Activated CD4-positive, alpha-beta memory T cell treated with anti-CD3 and anti-CD28 coated beads, Interleukin-2, amount 10 ng/mL, durations not matched to agents 7 days and 5 days (primary cell): ENCODE data around the gene E2F4. TPM values are rescaled to one million over a fixed set of nuclear protein-coding genes. Genes with fewer than 3 reads are reported as not detected.

Source experiments
- CTCF ChIA-PET: fragments of 350-600 bp; sonication (Branson Sonifier 250); formaldehyde crosslinking; loops from one replicate; lab custom pipeline; 2021; ENCODE audit warnings: antibody characterized with exemption, inconsistent platforms; lab: Charles Lee
- POLR2A ChIA-PET: fragments of 350-600 bp; sonication (Branson Sonifier 250); formaldehyde crosslinking; loops from one replicate; lab custom pipeline; 2021; ENCODE audit warnings: antibody characterized with exemption; lab: Charles Lee
- DNase-seq: peaks from one replicate; pipeline ENCODE4 v3.0.0-alpha.2; 2020
- H3K27ac Mint-ChIP-seq: one replicate; pipeline ENCODE4 v1.8.0; 2021; ENCODE audit warnings: mild to moderate bottlenecking, mixed read lengths
- H3K27me3 Mint-ChIP-seq: one replicate; pipeline ENCODE4 v1.8.0; 2021; ENCODE audit warnings: mixed read lengths
- H3K36me3 Mint-ChIP-seq: one replicate; pipeline ENCODE4 v1.8.0; 2021; ENCODE audit warnings: low read depth, mixed read lengths
- H3K4me1 Mint-ChIP-seq: one replicate; pipeline ENCODE4 v1.8.0; 2021; ENCODE audit warnings: mixed read lengths
- H3K4me3 Mint-ChIP-seq: one replicate; pipeline ENCODE4 v1.8.0; 2021; ENCODE audit warnings: mild to moderate bottlenecking, mixed read lengths
- H3K9me3 Mint-ChIP-seq: one replicate; pipeline ENCODE4 v1.8.0; 2021; ENCODE audit warnings: mixed read lengths
- total RNA-seq, 2 experiments: library from RNA; stranded (reverse); gene quantifications; one replicate each; pipeline ENCODE4 v1.2.3, GENCODE V29; 2021

Gene E2F4
- total RNA-seq, 2 experiments from 2014 or later: 127 to 131 TPM

DNA sequence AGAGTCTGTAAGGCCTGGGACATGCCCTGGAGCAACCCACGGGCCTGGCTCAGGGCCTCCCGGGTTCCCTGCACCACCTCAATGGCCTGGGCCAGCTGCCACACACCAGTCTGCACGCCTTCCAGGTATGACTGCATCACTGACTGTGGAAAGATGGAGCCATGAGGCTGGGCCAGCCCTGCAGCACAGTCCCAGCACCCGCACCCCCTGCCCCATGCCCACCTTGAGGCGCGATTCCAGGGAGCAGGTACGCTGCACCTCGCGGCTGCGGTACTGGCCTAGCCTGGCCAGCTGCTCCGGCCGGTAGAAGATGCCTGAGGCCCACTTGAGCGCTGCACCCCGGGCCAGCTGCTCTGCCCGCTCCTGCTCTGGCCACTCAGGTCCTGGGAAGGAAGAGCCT lies 3.2 kb upstream of the E2F4 start:
- Mint-ChIP-seq H3K36me3 (peaks cover 11% of the 10 kb centered on the region), H3K9me3 (no peaks in the 10 kb centered on the region), H3K4me3 (no peak overlapping the region), H3K27ac (no peak overlapping the region), H3K4me1 (peaks cover 39% of the 10 kb centered on the region), H3K27me3 (peaks cover 8% of the 10 kb centered on the region)
- ChIA-PET CTCF (interaction anchor here (0.7 kb wide), 2 partner anchors 9 to 34 kb away, joined by 3 read pairs; no protein-coding TSS in a partner anchor), POLR2A (interaction anchor here (1.1 kb wide), 1 partner anchor 175 kb away, joined by 3 read pairs; no protein-coding TSS in a partner anchor)
- no peak for DNase-seq

DNA sequence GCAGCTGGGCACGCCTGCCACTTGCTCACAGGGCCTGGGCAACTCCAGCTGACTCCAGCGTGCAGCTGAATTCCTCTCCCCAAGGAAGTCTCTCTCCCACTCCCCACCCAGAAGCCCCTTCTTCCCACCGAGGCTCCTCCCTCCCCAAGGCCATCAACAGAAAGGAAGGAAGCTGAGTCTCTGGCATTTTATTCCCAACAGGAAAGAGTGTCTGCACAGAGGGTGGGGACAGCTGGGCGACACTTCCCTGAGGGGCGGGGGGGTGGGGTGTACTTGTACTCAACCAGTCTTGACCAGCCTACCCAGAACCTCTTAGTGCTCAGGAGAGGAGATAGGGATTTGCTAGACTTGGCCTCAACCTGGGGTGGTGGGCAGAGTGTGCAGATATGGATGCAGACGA lies 1.9 kb upstream of the E2F4 start, which contains the start of gene EXOC3L1:
Gene EXOC3L1, minus strand, starts transcription at position 96 of the 400 bp plus-strand sequence. CDS start 460 bp downstream, outside the sequence.
- Mint-ChIP-seq H3K4me1 (peaks cover 41% of the 10 kb centered on the region), H3K27ac (no peak within 1 kb of the TSS), H3K27me3 (peaks cover 8% of the 10 kb centered on the region), H3K4me3 (no peak within 1 kb of the TSS), H3K9me3 (no peaks in the 10 kb centered on the region), H3K36me3 (peaks cover 24% of the 10 kb centered on the region)
- POLR2A ChIA-PET: no interaction called here
- CTCF ChIA-PET: interaction anchor here (1.1 kb wide), 1 partner anchor 172 kb away, joined by 4 read pairs; no protein-coding TSS in a partner anchor
- no peak for DNase-seq

DNA sequence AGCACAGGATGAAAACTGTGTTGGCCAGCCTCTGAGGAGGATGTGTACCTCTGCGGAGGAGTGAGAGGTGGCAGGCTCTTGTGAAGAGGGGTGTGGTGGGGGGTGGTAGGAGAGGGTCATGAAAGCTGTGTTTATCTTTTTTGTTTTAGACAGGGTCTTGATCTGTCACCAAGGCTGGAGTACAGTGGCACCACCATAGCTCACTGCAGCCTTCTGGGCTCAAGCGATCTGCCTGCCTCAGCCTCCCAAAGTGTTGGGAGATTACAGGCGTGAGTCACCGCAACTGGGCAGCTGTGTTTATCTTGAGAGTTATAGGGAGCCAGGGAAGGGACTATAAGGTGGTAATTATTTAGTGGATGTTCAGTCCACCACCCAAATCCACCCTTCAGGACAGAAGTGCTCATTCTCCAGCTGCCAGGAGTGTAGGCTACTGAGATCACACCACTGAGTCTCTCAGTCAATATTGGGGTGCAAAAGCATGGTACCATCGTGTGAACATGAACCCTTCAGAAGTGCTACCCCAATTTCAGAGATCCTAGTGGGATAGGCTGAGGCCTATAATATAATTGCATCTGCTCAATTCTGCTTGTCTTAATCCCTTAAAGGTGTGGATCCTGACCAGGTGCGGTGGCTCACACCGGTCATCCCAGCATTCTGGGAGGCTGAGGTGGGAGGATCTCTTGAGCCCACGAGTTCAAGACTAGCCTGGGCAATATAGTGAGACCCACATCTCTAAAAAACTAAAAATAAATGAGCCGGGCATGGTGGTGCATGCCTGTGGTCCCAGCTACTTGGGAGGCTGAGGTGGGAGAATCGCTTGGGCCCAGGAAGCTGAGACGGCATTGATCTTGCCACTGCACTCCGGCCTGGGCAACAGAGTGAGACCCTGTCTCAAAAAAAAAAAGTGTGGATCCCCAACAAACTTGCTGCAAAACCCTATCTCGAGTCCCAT lies 1.2 kb upstream of the E2F4 start:
- POLR2A ChIA-PET: no interaction called here

DNA sequence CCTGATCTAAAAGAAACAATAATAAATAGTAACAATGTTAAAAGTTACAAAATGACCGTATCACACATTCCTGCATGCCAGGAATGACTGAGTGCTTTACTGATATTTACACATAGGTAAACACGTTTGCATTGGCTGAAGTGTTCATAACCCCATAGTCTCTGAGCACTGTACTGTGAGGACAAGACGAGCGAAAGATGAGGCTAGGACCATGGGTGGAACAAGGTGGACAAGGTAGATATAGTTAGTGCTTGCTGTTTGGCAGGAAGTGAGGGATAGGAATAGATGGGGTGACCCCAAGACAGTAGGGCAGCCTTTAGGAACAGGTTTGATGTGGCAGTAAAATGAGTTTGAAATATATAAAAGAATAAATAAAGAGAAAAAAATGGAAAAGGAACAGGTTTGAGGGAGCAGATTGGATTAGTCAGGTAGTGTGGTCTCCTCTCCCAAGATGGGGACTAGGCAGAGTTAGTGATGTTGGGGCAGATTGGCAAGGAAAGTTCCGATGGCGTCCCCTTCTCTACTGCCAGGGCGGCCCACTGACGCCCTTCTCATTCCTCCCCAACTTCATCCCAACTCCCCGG lies 452 bp upstream of the E2F4 start:
- Mint-ChIP-seq H3K4me1 (peaks cover 46% of the 10 kb centered on the region), H3K27ac (peak overlapping the region; percentile 72), H3K9me3 (no peaks in the 10 kb centered on the region), H3K4me3 (peak overlapping the region; percentile 86), H3K36me3 (peaks cover 38% of the 10 kb centered on the region), H3K27me3 (no peaks in the 10 kb centered on the region)
- no peak for DNase-seq
- CTCF ChIA-PET: interaction anchor here (0.9 to 1.6 kb wide), 5 partner anchors 28 to 237 kb away, joined by 3 to 5 read pairs (median 4); no protein-coding TSS in a partner anchor
- POLR2A ChIA-PET: interaction anchor here (1.2 to 2.2 kb wide), 5 partner anchors 11 to 40 kb away, joined by 3 to 14 read pairs (median 3); partner anchors contain the start of genes B3GNT9 and TMEM208

More for the DNA sequence above, 1.2 kb upstream of the E2F4 start:
- Mint-ChIP-seq H3K4me1 (peaks cover 41% of the 10 kb centered on the region), H3K27me3 (peaks cover under 1% of the 10 kb centered on the region), H3K4me3 (no peak overlapping the region), H3K9me3 (no peaks in the 10 kb centered on the region), H3K27ac (no peak overlapping the region), H3K36me3 (peaks cover 30% of the 10 kb centered on the region)
- no peak for DNase-seq
- CTCF ChIA-PET: no interaction called here

DNA sequence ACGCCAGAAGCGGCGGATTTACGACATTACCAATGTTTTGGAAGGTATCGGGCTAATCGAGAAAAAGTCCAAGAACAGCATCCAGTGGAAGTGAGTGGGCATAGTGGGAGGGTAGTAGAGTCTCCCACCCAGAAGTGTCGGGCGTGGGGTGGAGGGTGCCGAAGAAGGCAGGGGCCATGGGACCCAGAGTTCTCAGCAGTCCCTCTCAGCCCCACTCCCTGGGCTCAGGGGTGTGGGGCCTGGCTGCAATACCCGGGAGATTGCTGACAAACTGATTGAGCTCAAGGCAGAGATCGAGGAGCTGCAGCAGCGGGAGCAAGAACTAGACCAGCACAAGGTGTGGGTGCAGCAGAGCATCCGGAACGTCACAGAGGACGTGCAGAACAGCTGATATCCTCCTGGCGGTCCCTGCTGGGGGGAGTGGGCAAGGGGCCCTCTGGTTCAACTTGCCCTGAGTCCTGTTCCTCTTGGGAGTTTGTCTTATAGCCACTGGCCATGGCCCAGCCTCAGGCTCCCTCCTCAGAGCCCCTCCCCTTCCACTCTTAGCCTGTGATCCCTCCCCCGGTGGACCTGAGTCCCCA lies 916 bp downstream of the E2F4 start:
- Mint-ChIP-seq H3K36me3 (peaks cover 49% of the 10 kb centered on the region), H3K27me3 (no peaks in the 10 kb centered on the region), H3K27ac (peak overlapping the region; percentile 83), H3K4me1 (peaks cover 50% of the 10 kb centered on the region), H3K4me3 (peak overlapping the region; percentile 86), H3K9me3 (no peaks in the 10 kb centered on the region)
- ChIA-PET POLR2A (interaction anchor here (0.9 to 3.1 kb wide), 18 partner anchors 9 to 218 kb away, joined by 3 to 18 read pairs (median 5); partner anchors contain the start of genes B3GNT9, FBXL8, PHAF1 and TMEM208), CTCF (interaction anchor here (0.9 to 2.2 kb wide), 15 partner anchors 18 to 245 kb away, joined by 3 to 7 read pairs (median 4); partner anchors contain the start of genes FBXL8, TMEM208 and TRADD)
- DNase-seq: peak; percentile 57

DNA sequence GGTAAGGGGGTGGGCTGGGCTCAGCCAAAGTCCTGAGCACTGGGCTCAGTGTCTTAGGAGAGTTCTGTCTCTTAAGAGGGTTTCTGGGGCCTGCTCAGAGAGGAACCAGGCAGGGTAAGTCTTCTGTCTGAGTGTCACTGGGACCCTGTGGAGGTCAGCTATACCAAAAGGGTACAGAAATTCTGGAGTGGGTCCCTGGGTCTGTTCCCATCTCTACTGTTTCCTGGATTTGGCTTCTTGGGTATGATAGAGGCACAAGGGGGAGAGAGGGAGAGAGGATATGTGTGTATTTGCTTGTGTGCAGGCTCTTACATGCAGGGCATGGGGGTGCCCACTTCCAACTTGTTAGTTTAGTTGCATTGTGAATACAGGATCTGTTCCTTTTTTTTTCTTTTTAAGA lies 1.6 kb downstream of the E2F4 start:
- POLR2A ChIA-PET: interaction anchor here (1.0 to 3.1 kb wide), 12 partner anchors 16 to 218 kb away, joined by 4 to 18 read pairs (median 7); partner anchors contain the start of genes FBXL8, TMEM208 and TRADD
- H3K36me3 Mint-ChIP-seq: peaks cover 55% of the 10 kb centered on the region

DNA sequence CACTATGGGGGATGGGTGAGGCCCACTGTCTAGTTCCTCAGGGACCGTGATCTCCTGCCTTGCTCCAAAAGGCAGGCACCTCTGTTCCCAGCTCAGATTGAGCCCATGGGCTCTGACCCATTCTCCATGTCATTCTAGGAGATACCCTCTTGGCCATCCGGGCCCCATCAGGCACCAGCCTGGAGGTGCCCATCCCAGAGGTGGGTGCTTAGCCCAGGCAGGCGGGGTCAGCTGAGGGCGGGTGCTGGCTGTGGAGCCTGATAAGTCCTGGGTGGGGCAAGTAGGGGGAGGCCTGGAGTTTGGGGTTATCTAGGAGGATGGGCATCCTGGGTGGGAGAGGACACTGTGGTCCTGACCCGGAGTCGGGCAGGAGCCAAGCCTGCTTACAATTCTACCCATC lies 2.3 kb downstream of the E2F4 start:
- peak overlapping the region; percentile 83 for H3K27ac Mint-ChIP-seq
- peak overlapping the region; percentile 86 for H3K4me3 Mint-ChIP-seq
- DNase-seq: no peak
- no peaks in the 10 kb centered on the region for H3K9me3 Mint-ChIP-seq
- ChIA-PET POLR2A (interaction anchor here (1.4 to 3.1 kb wide), 3 partner anchors 15 to 34 kb away, joined by 5 to 16 read pairs (median 14); partner anchors contain the start of genes FBXL8, TMEM208 and TRADD), CTCF (interaction anchor here (0.6 to 2.2 kb wide), 4 partner anchors 24 to 108 kb away, joined by 3 to 5 read pairs (median 4); no protein-coding TSS in a partner anchor)
- peaks cover 56% of the 10 kb centered on the region for H3K36me3 Mint-ChIP-seq
- H3K4me1 Mint-ChIP-seq: peaks cover 53% of the 10 kb centered on the region
- no peaks in the 10 kb centered on the region for H3K27me3 Mint-ChIP-seq

More for the DNA sequence above, 1.6 kb downstream of the E2F4 start:
- CTCF ChIA-PET: interaction anchor here (0.6 to 2.2 kb wide), 9 partner anchors 18 to 246 kb away, joined by 3 to 7 read pairs (median 5); partner anchors contain the start of genes FBXL8, TMEM208 and TRADD
- peak overlapping the region; percentile 86 for H3K4me3 Mint-ChIP-seq
- no peaks in the 10 kb centered on the region for H3K27me3 Mint-ChIP-seq
- H3K27ac Mint-ChIP-seq: peak overlapping the region; percentile 83
- no peaks in the 10 kb centered on the region for H3K9me3 Mint-ChIP-seq
- H3K4me1 Mint-ChIP-seq: peaks cover 53% of the 10 kb centered on the region
- DNase-seq: no peak

DNA sequence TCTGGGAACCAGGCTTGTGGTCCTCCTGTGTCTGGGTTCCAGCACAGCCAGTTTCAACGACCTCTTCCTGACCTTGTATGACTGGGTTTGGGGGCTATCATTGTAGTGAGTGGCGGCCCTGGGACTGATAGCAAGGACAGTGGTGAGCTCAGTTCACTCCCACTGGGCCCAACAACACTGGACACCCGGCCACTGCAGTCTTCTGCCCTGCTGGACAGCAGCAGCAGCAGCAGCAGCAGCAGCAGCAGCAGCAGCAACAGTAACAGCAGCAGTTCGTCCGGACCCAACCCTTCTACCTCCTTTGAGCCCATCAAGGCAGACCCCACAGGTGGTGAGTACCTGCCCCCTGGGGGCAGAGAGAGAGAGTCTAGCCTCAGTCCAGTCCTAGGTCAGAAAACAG lies 3.7 kb downstream of the E2F4 start:
- POLR2A ChIA-PET: interaction anchor here (1.2 kb wide), 1 partner anchor 35 kb away, joined by 3 read pairs; no protein-coding TSS in a partner anchor
- Mint-ChIP-seq H3K27ac (peak overlapping the region; percentile 21), H3K9me3 (no peaks in the 10 kb centered on the region), H3K27me3 (no peaks in the 10 kb centered on the region), H3K4me3 (no peak overlapping the region), H3K36me3 (peaks cover 62% of the 10 kb centered on the region), H3K4me1 (peaks cover 53% of the 10 kb centered on the region)
- DNase-seq: no peak
- CTCF ChIA-PET: no interaction called here

DNA sequence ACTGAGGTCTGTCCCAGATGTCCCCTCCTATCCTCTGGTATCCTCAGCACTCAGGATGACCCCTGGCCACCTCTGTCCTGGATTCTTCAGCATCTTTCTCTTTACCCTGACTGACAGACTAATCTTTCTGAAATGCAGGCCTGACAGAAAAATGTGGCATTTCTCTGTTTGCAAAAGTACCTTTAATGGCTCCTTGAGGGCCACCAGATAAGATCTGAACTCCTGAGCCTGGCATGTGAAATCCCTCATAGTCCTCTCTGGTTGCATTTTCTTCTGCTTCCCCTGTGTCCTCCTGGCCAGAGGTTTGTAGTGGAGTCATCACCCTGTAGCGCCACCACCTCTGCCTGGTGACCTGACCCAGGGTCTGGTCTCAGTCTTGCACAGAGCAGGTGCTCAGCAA lies 4.9 kb downstream of the E2F4 start:
- Mint-ChIP-seq H3K27ac (no peak overlapping the region), H3K9me3 (no peaks in the 10 kb centered on the region), H3K36me3 (peaks cover 65% of the 10 kb centered on the region), H3K27me3 (no peaks in the 10 kb centered on the region), H3K4me3 (no peak overlapping the region), H3K4me1 (peaks cover 46% of the 10 kb centered on the region)
- ChIA-PET POLR2A (interaction anchor here (1.1 to 1.6 kb wide), 3 partner anchors 9 to 48 kb away, joined by 3 to 8 read pairs (median 3); partner anchors contain the start of gene TMEM208), CTCF (interaction anchor here (1.2 to 2.8 kb wide), 4 partner anchors 11 to 81 kb away, joined by 3 to 12 read pairs (median 7); partner anchors contain the start of gene TMEM208)
- DNase-seq: no peak

DNA sequence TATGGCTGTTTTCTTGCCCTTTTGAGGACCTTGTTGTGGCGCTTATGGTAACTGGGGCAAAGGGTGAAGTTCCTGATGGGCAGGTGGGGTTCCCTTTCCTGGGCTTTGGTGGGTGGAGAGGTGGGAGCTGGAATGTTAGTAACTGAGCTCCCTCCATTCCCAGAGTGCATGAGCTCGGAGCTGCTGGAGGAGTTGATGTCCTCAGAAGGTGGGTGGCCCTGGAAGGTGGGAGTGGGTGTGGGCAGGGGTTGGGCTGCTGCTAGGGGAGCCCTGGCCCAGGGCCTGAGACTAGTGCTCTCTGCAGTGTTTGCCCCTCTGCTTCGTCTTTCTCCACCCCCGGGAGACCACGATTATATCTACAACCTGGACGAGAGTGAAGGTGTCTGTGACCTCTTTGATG lies 5.7 kb downstream of the E2F4 start:
- H3K4me3 Mint-ChIP-seq: no peak overlapping the region
- H3K4me1 Mint-ChIP-seq: peaks cover 41% of the 10 kb centered on the region
- H3K9me3 Mint-ChIP-seq: no peaks in the 10 kb centered on the region
- ChIA-PET CTCF (interaction anchor here (0.6 to 2.8 kb wide), 16 partner anchors 9 to 574 kb away, joined by 3 to 12 read pairs (median 4); partner anchors contain the start of genes FHOD1, SLC9A5 and TMEM208), POLR2A (interaction anchor here (0.7 to 1.7 kb wide), 8 partner anchors 8 to 284 kb away, joined by 3 to 8 read pairs (median 4); partner anchors contain the start of genes ATP6V0D1, FBXL8, TMEM208 and TRADD)
- no peak overlapping the region for H3K27ac Mint-ChIP-seq
- no peak for DNase-seq
- peaks cover 65% of the 10 kb centered on the region for H3K36me3 Mint-ChIP-seq
- H3K27me3 Mint-ChIP-seq: no peaks in the 10 kb centered on the region

DNA sequence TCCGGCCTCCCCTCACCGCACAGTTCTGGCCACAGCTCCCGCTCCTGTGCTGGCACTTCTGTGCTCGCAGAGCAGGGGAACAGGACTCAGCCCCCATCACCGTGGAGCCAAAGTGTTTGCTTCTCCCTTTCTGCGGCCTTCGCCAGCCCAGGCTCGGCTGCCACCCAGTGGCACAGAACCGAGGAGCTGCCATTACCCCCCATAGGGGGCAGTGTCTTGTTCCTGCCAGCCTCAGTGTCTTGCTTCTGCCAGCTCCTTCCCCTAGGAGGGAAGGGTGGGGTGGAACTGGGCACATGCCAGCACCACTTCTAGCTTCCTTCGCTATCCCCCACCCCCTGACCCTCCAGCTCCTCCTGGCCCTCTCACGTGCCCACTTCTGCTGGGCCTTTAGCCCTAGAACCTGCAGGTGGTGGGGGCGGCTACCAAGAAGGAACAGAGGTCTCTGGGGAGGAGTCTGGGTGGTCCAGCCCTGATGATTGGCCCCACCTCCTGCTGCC lies 6.3 kb downstream of the E2F4 start:
- peaks cover 59% of the 10 kb centered on the region for H3K36me3 Mint-ChIP-seq
- H3K27me3 Mint-ChIP-seq: no peaks in the 10 kb centered on the region
- no peak for DNase-seq
- POLR2A ChIA-PET: interaction anchor here (0.7 to 1.7 kb wide), 8 partner anchors 7 to 283 kb away, joined by 3 to 8 read pairs (median 4); partner anchors contain the start of genes ATP6V0D1, FBXL8, TMEM208 and TRADD
- H3K4me3 Mint-ChIP-seq: no peak overlapping the region
- CTCF ChIA-PET: interaction anchor here (0.6 to 2.8 kb wide), 18 partner anchors 9 to 573 kb away, joined by 3 to 12 read pairs (median 4); partner anchors contain the start of genes FHOD1, SLC9A5 and TMEM208
- H3K4me1 Mint-ChIP-seq: peaks cover 35% of the 10 kb centered on the region
- no peak overlapping the region for H3K27ac Mint-ChIP-seq
- H3K9me3 Mint-ChIP-seq: no peaks in the 10 kb centered on the region
